HG03097 (cell line): ENCODE data around the gene IL17C.
"Not testable (repeated sequence)": the region's sequence is repeated elsewhere in the genome, so short reads cannot be mapped to it uniquely, and the experiment has no call there.

Source experiments
- ATAC-seq: cut with Tn5 transposase; IDR thresholded peaks from one replicate; pipeline ENCODE4 v1.9.1; 2021; ENCODE audit not compliant: unreplicated experiment, low FRiP score

Gene IL17C

DNA sequence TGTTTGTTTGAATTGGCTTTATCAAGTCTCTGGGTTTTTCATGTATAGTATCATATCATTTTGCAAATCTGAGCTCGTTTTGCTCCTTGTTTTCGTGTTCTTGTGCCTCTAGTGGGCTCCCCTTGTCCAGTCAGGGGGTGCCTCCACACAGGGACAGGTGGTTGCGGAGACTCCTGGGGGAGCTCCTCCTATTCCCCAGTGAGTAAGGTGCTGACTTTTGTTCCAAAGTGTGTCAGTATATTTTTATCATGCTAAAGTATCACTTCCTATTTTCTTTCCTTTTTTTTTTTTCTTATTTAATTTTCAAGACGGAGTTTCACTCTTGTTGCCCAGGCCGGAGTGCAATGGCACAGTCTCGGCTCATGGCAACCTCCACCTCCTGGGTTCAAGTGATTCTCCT, 30.3 kb upstream of the IL17C start:
- ATAC-seq, result no peak

DNA sequence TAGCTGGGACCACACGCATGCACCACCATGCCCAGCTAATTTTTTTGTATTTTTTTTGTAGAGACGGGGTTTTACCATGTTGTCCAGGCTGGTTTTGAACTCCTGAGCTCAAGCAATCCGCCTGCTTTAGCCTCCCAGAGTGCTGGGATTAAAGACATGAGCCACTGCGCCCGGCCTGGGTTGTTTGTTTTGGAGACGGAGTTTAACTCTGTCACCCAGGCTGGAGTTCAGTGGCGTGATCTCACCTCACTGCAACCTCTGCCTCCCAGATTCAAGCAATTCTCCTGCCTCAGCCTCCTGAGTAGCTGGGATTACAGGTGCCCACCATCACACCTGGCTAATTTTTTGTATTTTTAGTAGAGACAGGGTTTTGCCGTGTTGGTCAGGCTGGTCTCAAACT, 28.9 kb upstream of the IL17C start:
- ATAC-seq, result not testable (repeated sequence)

DNA sequence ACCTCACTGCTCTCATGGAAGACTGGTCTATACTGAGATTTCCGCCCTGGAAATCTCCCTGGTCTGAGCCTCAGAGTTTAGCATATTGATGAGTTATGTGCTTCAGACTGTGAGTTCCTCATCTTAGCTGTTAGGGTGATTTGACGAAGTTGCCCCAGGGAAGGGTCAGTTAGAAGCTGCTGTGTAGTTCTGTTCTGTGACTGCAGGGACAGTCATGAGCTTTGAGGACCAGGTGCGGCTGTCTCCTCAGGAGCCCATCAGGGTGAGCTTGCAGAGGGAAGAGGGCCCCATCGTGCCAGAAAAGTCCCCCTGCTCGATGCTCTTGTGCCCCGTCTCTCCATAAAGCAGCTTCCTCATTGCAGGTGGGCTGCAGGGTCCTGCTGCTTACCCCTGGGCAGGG, 28.3 kb upstream of the IL17C start:
- ATAC-seq, result no peak

DNA sequence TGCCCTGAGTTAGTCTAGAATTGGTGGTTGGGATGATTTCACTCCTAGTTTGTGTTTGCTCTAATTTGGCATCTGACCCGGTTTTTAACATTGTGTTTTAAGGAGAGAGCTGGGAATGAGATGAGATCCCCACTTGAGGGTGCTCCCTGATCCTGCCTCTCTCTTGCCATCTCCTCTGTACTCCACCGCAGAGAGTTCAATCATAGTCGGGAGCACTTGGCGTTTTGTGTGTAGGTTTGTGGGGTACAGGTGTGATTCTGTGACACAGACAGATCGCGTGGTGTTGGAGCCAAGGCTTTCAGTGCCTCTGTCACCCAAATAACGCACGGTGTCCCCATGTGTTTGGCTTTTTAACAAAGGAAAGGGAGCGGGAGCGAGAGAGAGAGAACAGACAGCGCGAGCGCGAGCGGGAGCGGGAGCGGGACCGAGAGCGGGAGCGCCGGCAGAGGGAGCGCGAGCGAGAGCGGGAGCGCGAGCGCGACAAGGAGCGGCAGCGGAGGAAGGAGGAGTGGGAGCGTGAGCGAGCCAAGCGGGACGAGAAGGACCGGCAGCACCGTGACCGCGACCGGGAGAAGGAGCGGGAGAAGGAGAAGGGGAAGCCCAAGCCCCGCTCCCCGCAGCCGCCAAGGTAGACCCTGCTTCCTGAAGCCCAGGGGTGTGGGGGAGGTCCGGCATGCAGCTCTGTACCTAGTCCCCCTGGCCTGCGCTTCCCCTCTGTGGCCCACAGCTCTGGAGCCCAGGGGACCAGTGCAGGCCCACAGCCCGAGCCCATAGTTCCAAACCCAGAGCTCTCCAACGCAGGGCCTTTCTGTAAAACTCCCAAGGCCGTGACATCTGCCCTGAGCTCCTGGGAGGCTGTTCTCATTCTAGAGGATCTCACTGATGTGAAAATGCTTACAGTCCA, 27.2 kb upstream of the IL17C start:
- no peak for ATAC-seq

DNA sequence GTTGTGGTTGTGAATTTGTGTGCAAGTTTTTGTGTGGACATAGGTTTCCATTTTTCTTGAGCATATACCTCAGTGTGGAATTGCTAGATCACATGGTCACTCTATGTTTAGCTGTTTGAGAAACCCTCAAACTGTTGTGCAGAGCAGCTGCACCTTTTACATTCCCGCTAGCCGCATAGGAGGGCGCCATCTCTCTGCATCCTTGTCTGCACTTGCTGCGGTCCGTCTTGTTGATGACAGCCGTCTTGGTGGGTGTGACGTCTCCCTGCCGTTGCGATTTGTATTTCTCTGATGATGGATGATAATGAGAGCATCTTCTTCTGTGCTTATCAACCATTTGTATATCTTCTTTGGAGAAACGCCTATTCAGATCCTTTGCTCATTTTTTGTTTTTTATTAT, 25.1 kb upstream of the IL17C start:
- ATAC-seq, result no peak

DNA sequence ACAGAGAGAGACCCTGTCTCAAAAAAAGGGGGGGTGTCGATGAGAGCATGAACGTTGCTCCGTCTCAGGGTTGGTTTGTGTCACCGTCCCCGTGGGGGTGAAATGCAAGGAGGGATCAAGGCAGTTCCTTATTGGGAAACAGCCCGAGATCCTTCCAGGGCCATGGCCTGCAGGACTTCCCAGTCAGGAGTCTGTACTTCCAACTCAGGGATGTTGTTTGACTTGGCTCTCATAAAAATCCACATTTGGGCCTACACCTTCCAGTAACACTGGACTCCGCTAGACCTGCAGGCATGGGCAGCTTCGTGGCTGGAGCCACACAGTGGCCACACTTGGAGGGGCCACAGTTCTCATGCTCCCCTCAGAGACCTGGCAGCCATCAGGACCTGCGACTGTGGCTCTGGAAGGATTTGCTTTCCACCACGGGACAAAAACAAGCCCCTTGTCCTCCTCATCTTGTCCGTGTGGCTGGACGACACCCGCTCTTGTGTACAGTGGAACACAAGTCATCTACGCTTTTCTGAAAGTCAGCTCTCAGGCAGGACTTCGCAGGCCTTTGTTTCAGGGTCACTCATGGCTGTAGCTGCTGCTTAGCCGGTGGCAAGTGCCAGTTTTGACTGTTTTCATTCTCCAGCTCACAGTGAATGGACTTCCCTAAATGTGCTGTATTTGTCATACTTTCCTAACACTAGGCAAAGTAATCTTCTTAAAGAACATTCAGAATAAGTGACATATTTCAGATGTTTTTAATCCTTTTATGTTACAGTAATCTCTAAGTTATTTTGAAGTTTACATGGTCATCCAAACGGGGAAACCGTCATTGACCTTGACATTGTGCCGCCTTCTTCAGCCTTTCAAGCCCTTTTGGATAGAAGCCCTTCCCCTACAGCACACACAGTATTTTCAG, 24.2 kb upstream of the IL17C start:
- ATAC-seq, result no peak

DNA sequence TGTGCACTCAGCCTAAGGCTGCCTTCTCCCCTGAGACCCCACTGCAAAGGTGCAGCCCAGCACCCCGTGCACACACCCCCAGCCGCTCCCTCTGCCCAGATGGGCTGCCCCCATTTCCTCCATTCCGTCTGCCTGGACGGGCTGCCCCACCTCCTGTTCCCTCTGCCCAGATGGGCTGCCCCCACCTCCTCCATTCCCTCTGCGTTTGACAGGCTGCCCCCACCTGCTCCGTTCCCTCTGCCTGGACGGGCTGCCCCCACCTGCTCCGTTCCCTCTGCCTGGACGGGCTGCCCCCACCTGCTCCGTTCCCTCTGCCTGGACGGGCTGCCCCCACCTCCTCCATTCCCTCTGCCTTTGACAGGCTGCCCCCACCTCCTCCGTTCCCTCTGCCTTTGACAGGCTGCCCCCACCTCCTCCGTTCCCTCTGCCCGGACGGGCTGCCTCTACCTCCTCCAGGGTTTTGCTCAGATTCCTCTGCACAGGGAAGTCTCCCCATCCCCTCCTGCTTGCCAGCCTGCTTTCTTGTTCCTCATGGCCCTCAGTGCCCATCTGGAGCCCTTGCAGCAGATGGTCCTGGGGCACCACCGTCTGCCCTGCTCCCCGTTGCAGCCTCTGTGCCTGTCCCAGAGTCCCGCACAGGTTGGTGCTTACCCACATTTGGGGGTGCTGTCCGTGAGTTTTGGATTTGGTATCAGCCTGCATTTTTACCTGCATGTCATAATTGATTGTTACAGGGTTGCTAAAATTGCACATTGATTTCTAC, 23.4 kb upstream of the IL17C start:
- no peak for ATAC-seq

DNA sequence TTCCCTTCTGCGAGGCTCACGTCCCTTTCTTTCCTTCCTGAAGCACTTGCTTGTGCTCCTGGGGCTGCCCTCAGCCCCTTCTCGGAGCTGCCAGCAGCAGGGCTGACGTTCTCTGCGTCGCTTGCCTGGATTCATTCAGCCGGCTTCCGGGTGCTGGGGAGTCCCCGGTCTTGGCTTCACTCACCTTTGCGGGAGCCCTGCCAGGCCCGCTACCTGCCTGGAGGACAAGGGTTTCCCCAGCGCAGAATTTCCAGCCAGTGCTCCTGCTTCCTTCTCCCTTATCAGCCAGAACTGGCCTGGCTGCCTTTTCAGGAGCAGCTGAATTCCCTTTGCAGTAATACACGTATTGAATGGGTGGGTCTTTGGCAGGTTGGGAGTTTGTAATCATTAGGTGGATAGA, 22.1 kb upstream of the IL17C start:
- ATAC-seq, result no peak

DNA sequence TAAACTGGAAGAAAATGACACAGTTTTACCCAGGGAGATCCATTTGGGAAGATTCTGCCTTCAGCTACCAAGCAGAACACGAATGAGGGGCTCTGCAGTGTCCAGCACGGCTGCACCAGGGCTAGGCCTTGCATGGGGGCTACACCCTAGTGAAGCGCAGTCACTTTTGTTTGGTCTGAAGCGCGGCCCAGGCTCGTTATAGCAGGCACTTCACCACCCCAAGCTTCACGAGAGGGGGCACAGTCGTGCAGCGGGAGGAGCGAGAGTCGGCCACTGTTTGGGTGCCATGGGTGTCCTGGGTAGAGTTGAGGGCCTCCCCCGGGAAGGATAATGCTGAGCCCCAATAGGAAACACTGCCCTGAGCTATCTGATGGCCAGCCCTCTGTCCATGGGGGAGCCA, 21.6 kb upstream of the IL17C start:
- no peak for ATAC-seq

DNA sequence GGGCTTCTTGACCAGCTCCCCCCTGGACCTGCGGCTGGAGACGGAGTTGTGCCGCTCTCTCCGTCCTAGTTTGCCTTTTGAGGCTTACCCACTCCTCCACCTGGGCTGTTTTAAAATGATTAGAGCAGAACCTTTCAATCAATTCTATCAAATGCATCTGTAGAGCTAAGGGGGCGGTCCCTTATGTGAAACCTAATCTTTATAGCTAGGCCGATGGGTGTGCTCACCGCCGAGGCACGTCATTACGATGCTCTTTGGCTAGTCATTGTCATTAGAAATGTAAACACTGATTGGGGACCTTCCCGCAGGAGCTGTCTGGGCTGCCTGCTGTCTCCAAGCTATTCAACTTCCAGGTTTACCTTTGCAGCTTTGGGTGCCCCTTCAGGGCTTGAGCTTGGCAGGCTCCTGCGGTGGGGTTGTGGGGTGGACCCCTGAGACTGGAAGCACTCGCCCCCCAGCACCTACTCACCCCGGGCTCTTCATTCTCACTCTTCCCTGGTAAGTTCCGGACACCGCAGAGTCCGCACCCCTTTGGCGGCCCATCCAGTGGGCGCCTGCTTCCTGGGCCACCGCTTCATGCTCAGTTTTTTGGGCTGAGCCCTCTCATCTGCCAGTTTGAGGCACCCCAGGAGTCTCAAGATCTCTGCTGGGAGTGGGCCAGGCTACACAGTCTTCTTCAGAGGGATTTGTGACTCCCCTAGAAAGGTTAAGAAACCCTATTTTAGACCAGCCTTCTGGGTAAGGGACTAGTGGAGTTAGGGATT, 20.9 kb upstream of the IL17C start:
- no peak for ATAC-seq

DNA sequence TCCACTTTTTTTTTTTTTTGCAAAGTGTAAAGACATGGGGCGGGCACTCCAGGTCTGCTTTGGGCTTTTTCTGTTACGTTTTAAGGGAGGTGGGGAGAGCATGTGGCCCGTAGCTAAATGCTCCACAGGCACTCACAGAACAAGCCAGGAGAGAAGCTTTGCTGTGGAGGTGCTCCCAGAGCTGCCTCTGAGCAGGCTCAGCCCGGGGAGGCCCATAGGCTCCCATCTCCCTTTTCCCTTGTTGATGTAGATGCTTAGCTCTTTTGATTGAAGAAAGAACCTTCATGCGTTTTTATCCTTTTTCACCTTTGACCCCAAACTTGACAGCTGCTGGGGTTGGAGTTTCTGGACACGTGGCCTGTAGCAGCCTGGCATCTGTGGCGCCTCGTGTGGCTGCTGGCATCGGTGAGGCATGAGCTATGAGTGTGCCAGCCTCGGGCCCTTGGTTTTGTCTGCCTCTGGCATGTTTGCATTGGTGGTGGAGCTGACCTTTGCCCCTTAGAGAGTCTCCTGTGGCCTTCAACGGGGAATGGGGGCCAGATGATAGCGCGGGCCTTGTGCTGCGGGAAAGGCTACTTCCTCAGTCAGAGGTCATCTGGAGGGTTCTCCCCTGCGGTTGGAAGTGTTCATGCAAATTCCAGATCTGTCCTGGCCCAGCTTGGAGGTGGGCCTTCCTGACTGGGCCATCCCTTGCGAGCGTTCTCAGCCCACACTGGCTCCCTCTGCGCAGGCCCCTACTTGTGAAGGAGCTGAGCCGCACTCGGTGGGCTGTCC, 20.0 kb upstream of the IL17C start:
- ATAC-seq, result no peak

DNA sequence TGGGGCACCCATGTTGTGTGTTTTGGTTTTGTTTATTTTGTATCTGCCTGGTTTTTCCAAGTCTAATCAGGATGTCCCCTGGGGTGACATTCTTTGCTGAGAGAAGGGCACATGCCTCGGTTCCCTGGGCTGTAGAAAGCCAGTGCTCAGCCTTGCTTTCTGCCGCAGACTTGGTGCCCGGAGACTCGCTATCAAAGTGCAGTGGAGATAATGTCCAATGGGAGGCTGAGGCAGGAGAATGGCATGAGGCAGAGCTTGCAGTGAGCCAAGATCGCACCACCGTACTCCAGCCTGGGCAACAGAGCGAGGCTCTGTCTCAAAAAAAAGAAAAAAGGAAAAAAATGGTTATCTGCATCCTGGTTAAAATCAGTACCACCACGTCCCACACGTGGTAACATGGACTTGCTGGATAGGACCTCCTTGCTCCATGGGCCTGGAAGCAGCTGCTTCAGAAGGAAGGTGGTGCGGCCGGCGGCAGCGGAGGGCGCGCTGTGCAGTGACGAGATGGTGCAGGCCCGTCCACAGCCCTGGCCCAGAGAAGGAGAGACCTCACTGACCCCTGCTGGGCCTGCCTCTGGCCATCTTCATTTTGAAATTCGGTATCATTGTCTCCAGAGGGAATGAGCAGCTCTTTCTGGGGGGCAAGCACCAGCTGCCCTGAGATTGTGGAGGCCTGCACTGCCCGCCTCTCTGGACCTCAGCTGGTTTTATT, 19.3 kb upstream of the IL17C start:
- ATAC-seq, result no peak

DNA sequence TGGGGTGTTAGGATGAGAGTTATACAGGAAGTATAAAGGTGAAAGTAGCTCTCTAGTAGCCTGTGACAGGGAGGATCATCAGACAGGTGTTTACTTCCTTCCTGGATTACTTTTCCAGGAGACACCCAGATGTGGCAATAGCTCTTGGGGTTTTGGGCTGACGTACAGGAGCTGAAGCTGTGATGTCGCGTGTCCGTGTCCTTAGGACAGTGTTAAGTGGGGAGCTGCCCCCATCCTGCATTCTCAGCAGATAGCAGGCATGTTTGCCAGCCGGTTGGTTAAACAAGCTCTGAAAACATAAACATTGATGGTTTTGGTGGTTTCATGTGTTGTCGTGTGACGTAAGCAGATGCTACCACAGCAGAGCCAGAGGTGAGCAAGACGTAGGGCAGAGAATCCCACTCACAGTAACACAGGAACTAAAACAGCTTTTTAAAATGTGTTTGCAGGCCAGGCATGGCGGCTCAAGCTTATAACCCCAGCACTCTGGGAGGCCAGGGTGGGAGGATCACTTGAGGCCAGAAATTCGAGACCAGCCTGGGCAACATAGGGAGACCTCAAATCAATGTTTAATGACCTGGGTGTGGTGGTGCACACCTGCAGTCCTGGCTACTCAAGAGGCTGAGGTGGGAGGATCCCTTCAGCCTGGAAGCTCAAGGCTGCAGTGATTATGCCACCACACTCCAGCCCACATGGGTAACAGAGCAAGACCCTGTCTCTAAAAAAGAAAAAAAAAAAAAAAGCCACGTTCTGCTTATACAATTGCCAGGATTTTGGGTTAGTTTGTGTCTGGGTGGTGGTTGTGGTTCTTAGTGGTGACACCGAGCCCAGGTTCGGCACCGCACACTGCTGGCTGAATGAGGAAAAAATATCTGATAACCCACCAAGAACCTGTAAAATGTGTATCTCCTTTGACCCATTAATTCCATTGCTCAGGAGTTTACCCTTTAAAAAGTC, 18.2 kb upstream of the IL17C start:
- no peak for ATAC-seq

DNA sequence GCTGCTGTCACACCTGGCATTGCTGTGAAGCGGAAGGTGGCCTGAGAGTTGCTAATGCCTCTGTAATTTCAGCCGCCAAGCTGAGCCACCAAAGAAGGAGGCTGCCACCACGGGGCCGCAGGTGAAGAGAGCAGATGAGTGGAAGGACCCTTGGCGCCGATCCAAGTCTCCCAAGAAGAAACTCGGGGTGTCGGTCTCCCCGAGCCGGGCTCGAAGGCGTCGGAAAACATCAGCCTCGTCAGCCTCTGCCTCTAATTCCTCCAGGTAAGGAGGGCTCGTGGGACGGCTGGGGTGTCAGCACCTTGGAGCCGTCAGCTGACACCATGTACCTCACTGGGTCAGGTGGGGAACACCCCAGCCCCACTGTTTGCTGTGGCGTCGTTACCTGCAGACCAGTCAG, 16.2 kb upstream of the IL17C start:
- no peak for ATAC-seq

DNA sequence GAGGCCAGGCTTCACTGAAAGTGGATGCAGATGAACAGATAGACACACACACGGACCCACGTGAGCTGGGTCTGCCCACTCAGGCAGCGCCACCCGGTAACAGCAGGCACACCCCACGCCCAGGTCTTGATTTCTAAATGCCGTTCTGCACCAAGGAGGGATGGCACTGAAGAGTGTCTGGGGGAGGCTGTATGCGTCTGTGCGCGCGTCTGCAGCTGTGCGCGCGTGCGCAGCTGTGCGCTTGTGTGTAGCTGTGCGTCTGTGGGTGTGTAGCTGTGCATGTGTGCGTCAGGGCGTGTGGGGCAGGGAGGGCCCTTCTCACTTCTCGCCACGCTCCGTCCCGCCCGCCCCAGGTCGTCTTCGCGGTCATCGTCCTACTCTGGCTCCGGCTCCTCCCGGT, 15.5 kb upstream of the IL17C start:
- ATAC-seq, result no peak

DNA sequence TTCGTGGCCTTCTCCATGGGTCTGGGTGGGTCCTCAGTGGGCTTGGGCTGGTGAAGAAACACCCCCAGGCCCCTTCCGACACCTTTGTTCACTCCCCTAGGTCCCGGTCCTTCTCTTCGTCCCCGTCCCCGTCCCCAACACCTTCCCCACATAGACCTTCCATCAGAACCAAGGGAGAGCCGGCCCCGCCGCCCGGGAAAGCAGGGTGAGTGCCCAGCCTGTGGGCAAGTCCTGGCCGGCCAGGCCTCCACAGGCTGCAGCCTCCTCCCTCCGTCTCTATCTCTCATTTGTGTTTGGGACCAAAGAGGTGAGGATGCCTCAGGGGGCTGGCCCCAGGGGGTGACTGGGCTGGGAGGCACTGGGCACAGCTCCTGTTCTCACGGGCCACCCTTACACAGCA, 14.5 kb upstream of the IL17C start:
- no peak for ATAC-seq

DNA sequence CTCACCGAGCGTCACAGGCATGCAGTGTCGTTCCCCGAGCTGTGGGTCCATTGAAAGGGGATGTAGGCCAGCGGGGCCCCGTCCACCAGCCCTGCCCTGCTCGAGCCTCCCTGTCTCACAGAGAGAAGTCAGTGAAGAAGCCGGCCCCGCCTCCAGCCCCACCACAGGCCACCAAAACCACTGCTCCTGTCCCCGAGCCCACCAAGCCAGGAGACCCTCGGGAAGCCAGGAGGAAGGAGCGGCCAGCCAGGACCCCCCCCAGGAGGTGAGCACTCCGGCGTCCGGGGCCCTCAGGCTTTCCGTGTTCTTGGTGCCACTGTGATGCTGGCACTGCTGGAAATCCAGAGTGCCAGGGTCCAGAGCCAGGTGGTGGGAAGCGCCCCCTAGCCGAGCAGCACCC, 13.9 kb upstream of the IL17C start:
- no peak for ATAC-seq
